Stomach (tissue), 9 donors: Measurements from ENCODE around the gene SYNJ2. TPM values are rescaled to one million over a fixed set of nuclear protein-coding genes. Genes with fewer than 3 reads are reported as not detected.

Source experiments
- DNase-seq, 2 donors: peaks; one replicate each; pipeline versions ENCODE4 v3.0.0 to v3.0.0-alpha.2; 2013 to 2019
- H3K27ac ChIP-seq, 5 donors: fragments of 200-600 bp in 4 of 5; sonication (generic) in 4 of 5; one replicate each; pipeline ENCODE4 v1.5.1; 2013 to 2019; ENCODE audit warnings: mild to moderate bottlenecking in 1 of 5, moderate library complexity in 1 of 5
- H3K27me3 ChIP-seq, 3 donors: fragments of 200-600 bp; sonication (generic); one replicate each; pipeline ENCODE4 v1.5.1; 2017 to 2019; ENCODE audit warnings: mixed run types in 1 of 3
- H3K36me3 ChIP-seq, 4 donors: fragments of 200-600 bp; sonication (generic); 1 replicate in 3 of 4; 2 replicates in 1 of 4; pipeline ENCODE4 v1.5.1; 2016 to 2019
- H3K4me1 ChIP-seq, 4 donors: fragments of 200-600 bp; sonication (generic); one replicate each; pipeline ENCODE4 v1.5.1; 2016 to 2019
- H3K4me3 ChIP-seq, 4 donors: fragments of 200-600 bp; sonication (generic) in 3 of 4; one replicate each; pipeline ENCODE4 v1.5.1; 2016 to 2019; ENCODE audit warnings: mild to moderate bottlenecking in 1 of 4
- H3K9me3 ChIP-seq, 4 donors: fragments of 200-600 bp; sonication (generic); one replicate each; pipeline ENCODE4 v1.5.1; 2016 to 2019
- EP300 ChIP-seq: sonication (generic); formaldehyde crosslinking; IDR thresholded peaks from one replicate; pipeline ENCODE4 v1.6.1; 2017; ENCODE audit warnings: antibody characterized with exemption
- POLR2A ChIP-seq, 4 donors: fragments of 450-650 bp; IDR thresholded peaks; one replicate each; pipeline ENCODE4 v1.6.1; 2016; ENCODE audit warnings: antibody characterized with exemption in 4 of 4, control low read depth in 2 of 4, mild to moderate bottlenecking in 1 of 4, moderate library complexity in 1 of 4
- POLR2AphosphoS5 ChIP-seq, 3 donors: sonication (generic); formaldehyde crosslinking; IDR thresholded peaks; one replicate each; pipeline ENCODE4 v1.6.1; 2016; ENCODE audit warnings: antibody characterized with exemption in 3 of 3
- WGBS, 5 donors: extraction: QIAGEN DNeasy Blood & Tissue Kit in 3 of 5; methylation state at CpG; one replicate each; pipeline versions ENCODE4 v1.1.5 to v1.1.7; 2013 to 2018; 5-methylcytosine and 5-hydroxymethylcytosine counted together
- intact Hi-C: fragments of 100-400 bp; cut with DNase I; formaldehyde crosslinking; loops from one replicate; pipeline ENCODE4 v1.15.1; 2023; ENCODE audit warnings: low total_unique reads
- polyA plus RNA-seq, 3 donors: library from polyadenylated mRNA; stranded (reverse); fragments of 200-250 nt; gene quantifications; one replicate each; pipeline ENCODE4 v1.2.3, GENCODE V29; 2013
- total RNA-seq, 5 donors: library from RNA; depleted of rRNA; stranded (reverse); fragments of >200 nt; gene quantifications; one replicate each; pipeline versions ENCODE4 v1.1.0 to v1.2.3, GENCODE V29; 2014 to 2016
- TF ChIP-seq, protein P1 (sequence below), 7 experiments: fragments of 450-650 bp in 4 of 7; fragments of 200-600 bp in 3 of 7; sonication (generic) in 3 of 7; IDR thresholded peaks; one replicate each; pipeline ENCODE4 v1.5.1; 2016 to 2019; ENCODE audit warnings: antibody characterized with exemption in 7 of 7, control low read depth in 2 of 7, mild to moderate bottlenecking in 1 of 7
- donor health status: healthy with polysubstance abuse.
- donor health status: Bipolar disorder and iron deficiency.
- donor health status: healthy.

Gene SYNJ2
- total and polyA plus RNA-seq, 8 donors, result 4.7 to 41.4 (median 14.4) TPM

- H3K27ac ChIP-seq, result peak overlapping the region; percentile 33 to 83 (median 79)
- H3K27me3 ChIP-seq, result no peaks in the 10 kb centered on the region
- peaks cover 42 to 69% (median 52%) of the 10 kb centered on the region in 4 donors for H3K4me1 ChIP-seq
- H3K36me3 ChIP-seq, result peaks cover 0 to 30% (median 18%) of the 10 kb centered on the region in 4 donors
- WGBS, 5 donors, result 29 to 55% (median 36%) methylated on average over 16 of the region's 16 CpGs
- TF ChIP-seq, protein P1, sequence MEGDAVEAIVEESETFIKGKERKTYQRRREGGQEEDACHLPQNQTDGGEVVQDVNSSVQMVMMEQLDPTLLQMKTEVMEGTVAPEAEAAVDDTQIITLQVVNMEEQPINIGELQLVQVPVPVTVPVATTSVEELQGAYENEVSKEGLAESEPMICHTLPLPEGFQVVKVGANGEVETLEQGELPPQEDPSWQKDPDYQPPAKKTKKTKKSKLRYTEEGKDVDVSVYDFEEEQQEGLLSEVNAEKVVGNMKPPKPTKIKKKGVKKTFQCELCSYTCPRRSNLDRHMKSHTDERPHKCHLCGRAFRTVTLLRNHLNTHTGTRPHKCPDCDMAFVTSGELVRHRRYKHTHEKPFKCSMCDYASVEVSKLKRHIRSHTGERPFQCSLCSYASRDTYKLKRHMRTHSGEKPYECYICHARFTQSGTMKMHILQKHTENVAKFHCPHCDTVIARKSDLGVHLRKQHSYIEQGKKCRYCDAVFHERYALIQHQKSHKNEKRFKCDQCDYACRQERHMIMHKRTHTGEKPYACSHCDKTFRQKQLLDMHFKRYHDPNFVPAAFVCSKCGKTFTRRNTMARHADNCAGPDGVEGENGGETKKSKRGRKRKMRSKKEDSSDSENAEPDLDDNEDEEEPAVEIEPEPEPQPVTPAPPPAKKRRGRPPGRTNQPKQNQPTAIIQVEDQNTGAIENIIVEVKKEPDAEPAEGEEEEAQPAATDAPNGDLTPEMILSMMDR (IDR thresholded peaks at IDR 0.05), result no peak
- TF ChIP-seq POLR2AphosphoS5 (IDR thresholded peaks at IDR 0.05) (peak; percentile 33 to 76 (median 70)), EP300 (no peak), POLR2A (IDR thresholded peaks at IDR 0.05) (no peak)
- no peak overlapping the region for H3K4me3 ChIP-seq
- no peaks in the 10 kb centered on the region for H3K9me3 ChIP-seq
- intact Hi-C loops, result no loop called here
- DNase-seq, result peak; percentile 62 to 79
Observed at GRCh38 chr6:158042245-158042798, 60.7 kb downstream of the SYNJ2 start.

DNA sequence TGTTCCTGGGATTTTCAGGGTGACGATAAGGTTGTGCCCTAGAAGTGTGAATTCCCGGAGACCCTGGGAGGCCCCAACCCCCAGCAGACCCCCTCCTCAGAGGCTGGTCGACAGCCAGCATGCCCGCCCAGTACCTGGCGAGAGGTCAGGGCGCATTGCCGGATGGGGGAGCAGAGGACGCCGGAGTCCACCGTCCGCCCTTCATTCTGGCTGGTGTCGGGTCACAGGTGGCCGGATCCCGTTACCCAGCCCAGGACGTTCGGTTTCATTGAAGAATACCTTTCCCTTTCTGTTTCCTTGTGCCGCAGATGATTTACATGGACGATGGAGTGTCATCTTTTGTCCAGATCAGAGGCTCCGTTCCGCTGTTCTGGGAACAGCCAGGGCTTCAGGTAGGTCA is 61.3 kb downstream of the SYNJ2 start:
- TF ChIP-seq POLR2AphosphoS5 (IDR thresholded peaks at IDR 0.05), result no peak
- TF ChIP-seq EP300, result no peak
- no peak for TF ChIP-seq POLR2A (IDR thresholded peaks at IDR 0.05)
- TF ChIP-seq, protein P1 (IDR thresholded peaks at IDR 0.05), result no peak
- H3K36me3 ChIP-seq, result peaks cover 0 to 28% (median 18%) of the 10 kb centered on the region in 4 donors
- peaks cover 42 to 68% (median 50%) of the 10 kb centered on the region in 4 donors for H3K4me1 ChIP-seq
- DNase-seq, result no peak
- H3K4me3 ChIP-seq, result no peak overlapping the region
- H3K27ac ChIP-seq, result peak overlapping the region; percentile 33 to 83 (median 79)
- 87 to 97% (median 95%) methylated on average over 16 to 20 of the region's 20 CpGs for WGBS, 5 donors
- H3K27me3 ChIP-seq, result no peaks in the 10 kb centered on the region
- intact Hi-C loops, result no loop called here
- no peaks in the 10 kb centered on the region for H3K9me3 ChIP-seq

- H3K36me3 ChIP-seq, result peaks cover 0 to 24% (median 15%) of the 10 kb centered on the region in 4 donors
- peak in 1 of 2 donors; percentile 55 for DNase-seq
- 87 to 97% (median 91%) methylated on average over 23 to 31 of the region's 31 CpGs for WGBS, 5 donors
- H3K4me3 ChIP-seq, result no peak overlapping the region
- H3K27ac ChIP-seq, result peak overlapping the region in 3 of 5 donors; percentile 1 to 83 (median 79)
- H3K4me1 ChIP-seq, result peaks cover 42 to 59% (median 46%) of the 10 kb centered on the region in 4 donors
- TF ChIP-seq POLR2A (IDR thresholded peaks at IDR 0.05), result no peak
- peak in 1 of 3 donors; percentile 49 for TF ChIP-seq POLR2AphosphoS5 (IDR thresholded peaks at IDR 0.05)
- H3K9me3 ChIP-seq, result no peaks in the 10 kb centered on the region
- H3K27me3 ChIP-seq, result no peaks in the 10 kb centered on the region
- intact Hi-C loops, result no loop called here
Observed at GRCh38 chr6:158043586-158044524, 62.2 kb downstream of the SYNJ2 start.

- intact Hi-C loops, result no loop called here
- H3K27me3 ChIP-seq, result no peaks in the 10 kb centered on the region
- peaks cover 0 to 28% (median 17%) of the 10 kb centered on the region in 4 donors for H3K36me3 ChIP-seq
- H3K4me3 ChIP-seq, result no peak overlapping the region
- WGBS, 5 donors, result 74 to 84% (median 81%) methylated on average over 6 of the region's 6 CpGs
- peaks cover 35 to 53% (median 40%) of the 10 kb centered on the region in 4 donors for H3K4me1 ChIP-seq
- no peak for DNase-seq
- H3K27ac ChIP-seq, result peak overlapping the region in 1 of 5 donors; percentile 79
- no peak for TF ChIP-seq POLR2A (IDR thresholded peaks at IDR 0.05)
- no peak for TF ChIP-seq EP300
- no peak for TF ChIP-seq POLR2AphosphoS5 (IDR thresholded peaks at IDR 0.05)
- TF ChIP-seq, protein P1 (IDR thresholded peaks at IDR 0.05), result no peak
- no peaks in the 10 kb centered on the region for H3K9me3 ChIP-seq
Observed at GRCh38 chr6:158044525-158044888, 62.8 kb downstream of the SYNJ2 start.
